AG04449 (cell line): Measurements from ENCODE around the gene TIMM17A.

Experiments used
- CTCF ChIA-PET: fragments of 350-600 bp; formaldehyde crosslinking; extraction: SDS; loops from one replicate; lab custom pipeline; 2021; ENCODE audit warnings: antibody characterized with exemption; lab: Yijun Ruan, JAX
- POLR2A ChIA-PET: fragments of 400-600, 350-600 bp; formaldehyde crosslinking; extraction: SDS; loops from one replicate; lab custom pipeline; 2020; ENCODE audit warnings: antibody characterized with exemption, inconsistent platforms; lab: Yijun Ruan, JAX
- DNase-seq: peaks from one replicate; pipeline ENCODE4 v3.0.0-alpha.2; 2010; ENCODE audit warnings: low read depth, low spot score
- H3K4me3 ChIP-seq: 2 replicates; pipeline ENCODE4 v1.5.1; 2011; ENCODE audit warnings: low read depth, mild to moderate bottlenecking, control low read depth, low read length
- TF ChIP-seq, protein P1 (sequence below): IDR thresholded peaks from one replicate; pipeline ENCODE4 v1.5.1; 2011; ENCODE audit warnings: mild to moderate bottlenecking, moderate library complexity, low read length, control low read depth, inconsistent platforms; ENCODE audit not compliant: insufficient read depth; ENCODE audit errors: missing control alignments

Gene TIMM17A

GRCh38 chr1:202007304-202007703 lies 52.0 kb downstream of the TIMM17A start:
- POLR2A ChIA-PET, result interaction anchor here (1.1 kb wide), 1 partner anchor 26 kb away, joined by 5 read pairs; no protein-coding TSS in a partner anchor
- TF ChIP-seq, protein P1, sequence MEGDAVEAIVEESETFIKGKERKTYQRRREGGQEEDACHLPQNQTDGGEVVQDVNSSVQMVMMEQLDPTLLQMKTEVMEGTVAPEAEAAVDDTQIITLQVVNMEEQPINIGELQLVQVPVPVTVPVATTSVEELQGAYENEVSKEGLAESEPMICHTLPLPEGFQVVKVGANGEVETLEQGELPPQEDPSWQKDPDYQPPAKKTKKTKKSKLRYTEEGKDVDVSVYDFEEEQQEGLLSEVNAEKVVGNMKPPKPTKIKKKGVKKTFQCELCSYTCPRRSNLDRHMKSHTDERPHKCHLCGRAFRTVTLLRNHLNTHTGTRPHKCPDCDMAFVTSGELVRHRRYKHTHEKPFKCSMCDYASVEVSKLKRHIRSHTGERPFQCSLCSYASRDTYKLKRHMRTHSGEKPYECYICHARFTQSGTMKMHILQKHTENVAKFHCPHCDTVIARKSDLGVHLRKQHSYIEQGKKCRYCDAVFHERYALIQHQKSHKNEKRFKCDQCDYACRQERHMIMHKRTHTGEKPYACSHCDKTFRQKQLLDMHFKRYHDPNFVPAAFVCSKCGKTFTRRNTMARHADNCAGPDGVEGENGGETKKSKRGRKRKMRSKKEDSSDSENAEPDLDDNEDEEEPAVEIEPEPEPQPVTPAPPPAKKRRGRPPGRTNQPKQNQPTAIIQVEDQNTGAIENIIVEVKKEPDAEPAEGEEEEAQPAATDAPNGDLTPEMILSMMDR, result no peak
- no peak overlapping the region for H3K4me3 ChIP-seq
- CTCF ChIA-PET, result interaction anchor here (1.0 to 24.4 kb wide), 13 partner anchors 5 to 126 kb away, joined by 3 to 956 read pairs (median 6); partner anchors contain the start of genes ELF3, GPR37L1 and RNPEP
- no peak for DNase-seq

- no peak overlapping the region for H3K4me3 ChIP-seq
- DNase-seq, result no peak
- TF ChIP-seq, protein P1, result no peak
- ChIA-PET CTCF (interaction anchor here (0.6 to 24.4 kb wide), 14 partner anchors 5 to 165 kb away, joined by 3 to 956 read pairs (median 6); partner anchors contain the start of genes ELF3 and GPR37L1), POLR2A (interaction anchor here (1.1 kb wide), 1 partner anchor 26 kb away, joined by 5 read pairs; no protein-coding TSS in a partner anchor)
Measured at GRCh38 chr1:202007805-202008489, 52.6 kb downstream of the TIMM17A start.

DNA sequence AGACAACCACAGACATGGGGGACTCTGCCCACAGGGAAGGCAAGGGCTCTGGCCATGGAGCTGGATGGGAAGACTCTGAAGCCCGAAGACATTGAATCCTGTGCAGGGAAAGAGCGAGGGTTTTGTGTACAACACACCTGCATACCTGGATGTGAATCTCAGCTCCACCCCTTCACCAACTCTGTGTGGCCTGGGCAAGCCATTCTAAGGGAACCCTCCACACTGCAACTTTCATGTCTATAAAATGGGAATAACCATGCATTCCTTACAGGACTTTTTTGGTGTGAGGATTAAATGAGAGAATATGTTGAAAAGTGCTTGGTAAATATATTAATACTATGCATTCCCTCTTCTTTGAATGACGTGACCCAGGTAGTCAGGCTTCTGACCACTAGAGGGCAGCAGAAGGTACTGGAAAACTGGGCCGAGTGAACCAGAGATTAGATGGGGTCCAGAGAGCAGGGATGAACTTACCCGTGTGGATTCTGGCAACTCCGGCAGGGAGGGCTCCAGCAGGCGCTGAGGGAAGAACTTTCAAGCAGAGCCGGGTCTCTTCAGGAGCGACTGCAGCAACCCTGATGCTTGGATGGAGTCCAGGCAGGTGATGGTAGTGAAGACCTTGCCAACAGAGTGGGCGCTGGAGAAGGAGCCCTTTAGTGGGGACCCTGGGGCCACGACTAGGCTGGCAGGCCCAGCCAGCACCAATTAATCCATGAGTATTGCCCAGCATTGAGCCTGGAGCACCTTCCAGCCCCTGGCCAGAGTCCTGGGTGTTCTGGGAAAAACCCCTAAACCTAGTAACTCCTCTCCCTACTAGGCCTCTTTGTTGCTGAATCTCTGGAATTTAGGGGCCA lies 54.2 kb downstream of the TIMM17A start:
- peak; percentile 41 for DNase-seq
- ChIA-PET CTCF (interaction anchor here (0.6 to 24.4 kb wide), 18 partner anchors 7 to 124 kb away, joined by 3 to 956 read pairs (median 4); partner anchors contain the start of genes GPR37L1 and RNPEP), POLR2A (no interaction called here)
- no peak overlapping the region for H3K4me3 ChIP-seq
- TF ChIP-seq, protein P1, result peak; percentile 74

GRCh38 chr1:202010180-202011015 lies 55.1 kb downstream of the TIMM17A start, which contains the start of gene ELF3:
Gene ELF3, plus strand, starts transcription at chr1:202010587. Its CDS starts 550 bp downstream, at chr1:202011137.
- TF ChIP-seq, protein P1, result no peak
- ChIA-PET POLR2A (no interaction called here), CTCF (interaction anchor here (0.8 to 24.4 kb wide), 13 partner anchors 8 to 123 kb away, joined by 3 to 956 read pairs (median 4); partner anchors contain the start of genes GPR37L1 and RNPEP)
- no peak within 1 kb of the TSS for H3K4me3 ChIP-seq
- no peak for DNase-seq

- ChIA-PET CTCF (interaction anchor here (1.1 to 24.4 kb wide), 5 partner anchors 9 to 122 kb away, joined by 4 to 956 read pairs (median 157); partner anchors contain the start of gene GPR37L1), POLR2A (no interaction called here)
- H3K4me3 ChIP-seq, result no peak overlapping the region
- TF ChIP-seq, protein P1, result no peak
- DNase-seq, result no peak
Measured at GRCh38 chr1:202011994-202012393, 56.7 kb downstream of the TIMM17A start.
